Superior temporal gyrus (tissue), 1 donor: ENCODE data around the gene PAK1.

Experiments
- DNase-seq: peaks from one replicate; pipeline ENCODE4 v3.0.0-alpha.2; 2016; ENCODE audit errors: extremely low spot score

Gene PAK1

GRCh38 chr11:77436969-77437368 lies 36.9 kb downstream of the PAK1 start:
- no peak for DNase-seq

DNA sequence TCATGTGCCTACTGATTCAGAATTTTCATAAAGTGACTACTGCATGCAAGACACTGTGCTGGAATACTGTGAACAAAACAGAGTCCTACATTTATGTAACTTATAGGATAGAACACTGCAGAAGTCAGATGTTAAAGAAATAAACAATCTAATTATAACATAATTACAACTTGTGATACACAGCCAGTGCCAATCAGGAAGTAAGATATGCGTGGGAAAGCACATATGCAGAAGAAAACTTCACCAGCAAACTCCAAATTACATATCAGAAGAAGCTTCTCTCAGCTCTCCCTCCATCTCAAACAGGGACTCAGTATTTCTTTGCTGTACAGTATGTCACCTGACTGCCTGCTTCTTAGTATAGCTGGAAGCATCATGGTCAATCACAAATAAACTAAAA lies 37.4 kb downstream of the PAK1 start:
- peak; percentile 60 for DNase-seq

DNA sequence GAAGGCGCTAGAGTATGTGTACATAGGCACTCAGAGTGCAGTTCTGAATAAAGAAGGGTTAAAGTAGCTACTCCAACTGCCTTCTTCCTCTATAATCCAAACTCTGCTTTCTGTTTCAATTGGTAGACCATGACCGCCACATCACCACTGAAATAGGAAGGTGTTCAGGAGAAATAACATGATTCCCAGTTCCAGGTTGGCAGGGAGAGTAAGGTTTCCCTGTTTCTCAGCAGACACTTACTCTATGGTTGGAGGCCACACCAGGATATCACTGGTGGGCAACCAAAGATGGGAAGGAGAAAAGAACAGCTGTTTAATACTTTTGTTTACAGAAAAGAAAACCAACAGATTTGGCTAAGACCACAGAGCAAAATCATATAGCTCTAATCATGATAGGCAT lies 37.9 kb downstream of the PAK1 start:
- DNase-seq: no peak

DNA sequence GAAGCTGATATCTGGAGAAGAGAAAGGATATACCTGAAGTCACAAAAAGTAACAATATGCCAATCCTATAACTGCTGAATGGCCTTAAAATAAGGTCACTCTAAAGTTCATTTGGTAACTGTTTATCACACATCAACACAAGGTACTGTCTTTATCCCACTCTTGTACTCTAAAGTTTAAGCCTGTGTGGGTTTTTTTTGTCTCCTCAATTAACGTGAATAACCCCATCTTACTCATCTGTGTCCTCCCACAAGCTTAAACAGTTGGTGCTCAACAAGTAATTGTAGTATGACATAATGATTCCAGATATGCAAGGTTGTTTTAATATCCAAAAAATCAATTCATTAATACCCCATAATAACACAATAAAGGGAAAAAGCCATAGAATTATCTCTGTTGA lies 42.1 kb downstream of the PAK1 start:
- no peak for DNase-seq

- DNase-seq: no peak
These were observed 45.3 kb downstream of the PAK1 start for GRCh38 chr11:77428598-77428997.

- no peak for DNase-seq
These were observed 48.5 kb downstream of the PAK1 start for GRCh38 chr11:77425346-77425745.

GRCh38 chr11:77424644-77425043 lies 49.2 kb downstream of the PAK1 start:
- no peak for DNase-seq

DNA sequence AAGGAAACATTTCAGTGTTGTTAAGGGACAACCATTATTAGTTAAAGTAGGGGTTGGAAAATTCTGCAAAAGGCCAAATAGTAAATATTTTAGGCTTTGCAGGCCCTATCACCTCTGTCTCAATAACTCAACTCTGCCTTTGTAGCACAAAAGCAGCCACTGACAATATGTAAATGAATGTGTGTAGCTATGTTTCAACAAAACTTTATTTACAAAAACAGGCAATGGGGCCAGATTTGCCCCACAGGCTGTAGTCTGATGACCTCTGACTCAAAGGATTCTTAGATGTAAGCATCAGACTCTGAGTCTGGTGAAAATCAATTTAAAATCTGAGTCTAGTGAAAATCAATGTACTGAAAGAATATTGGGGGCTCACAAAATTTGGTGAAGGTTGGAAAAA lies 50.3 kb downstream of the PAK1 start:
- DNase-seq: no peak

DNA sequence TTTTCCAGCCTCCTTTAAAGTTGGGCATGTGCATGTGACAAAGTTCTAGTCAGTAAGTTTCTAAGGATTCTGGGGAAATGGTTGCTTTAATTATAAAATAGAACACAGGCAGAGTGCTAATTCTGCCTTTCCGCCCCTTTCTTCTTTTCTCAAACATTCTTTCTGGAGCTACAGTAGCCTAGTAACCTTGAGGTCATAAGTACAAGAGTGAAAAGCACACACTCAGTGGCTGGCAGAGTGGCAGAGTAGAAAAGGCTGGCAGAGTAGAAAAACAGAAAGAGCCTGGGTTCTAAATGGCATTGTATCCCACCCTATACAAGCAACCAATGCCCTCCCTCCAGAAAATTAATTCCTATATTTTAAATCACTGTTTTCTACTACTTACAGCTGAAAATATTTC lies 51.2 kb downstream of the PAK1 start:
- DNase-seq: no peak

DNA sequence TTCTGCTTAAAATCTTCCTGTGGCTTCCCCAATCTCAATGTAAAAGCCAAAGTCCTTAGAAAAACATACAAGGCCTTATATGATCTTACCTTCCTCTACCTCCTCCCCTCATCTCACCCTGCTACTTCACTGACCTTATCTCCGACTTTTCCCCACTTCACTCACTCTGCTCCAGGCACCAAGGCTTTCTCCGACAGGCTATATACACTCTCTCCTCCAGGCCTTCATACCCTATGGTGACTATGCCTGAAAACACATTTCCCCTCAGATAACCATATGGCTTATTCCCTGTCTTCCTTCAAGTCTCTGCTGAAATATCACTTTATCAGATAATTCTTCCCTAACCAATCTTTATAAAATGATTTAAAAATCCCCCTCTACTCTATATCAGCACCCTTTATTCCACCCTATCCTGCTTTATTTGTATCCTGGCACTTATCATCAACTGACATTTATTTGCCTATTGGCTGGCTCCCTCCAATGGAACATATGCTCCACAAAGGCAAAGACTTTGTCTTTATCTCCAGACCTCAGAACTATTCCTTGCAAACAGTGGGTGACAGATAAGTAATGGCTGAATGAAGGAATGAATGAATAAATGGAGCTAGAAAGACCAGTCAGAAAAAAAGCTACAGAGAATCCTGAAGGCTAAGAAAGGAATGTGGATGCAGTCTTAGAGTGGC lies 52.7 kb downstream of the PAK1 start:
- no peak for DNase-seq

- no peak for DNase-seq
These were observed 54.8 kb downstream of the PAK1 start for GRCh38 chr11:77418971-77419597.

DNA sequence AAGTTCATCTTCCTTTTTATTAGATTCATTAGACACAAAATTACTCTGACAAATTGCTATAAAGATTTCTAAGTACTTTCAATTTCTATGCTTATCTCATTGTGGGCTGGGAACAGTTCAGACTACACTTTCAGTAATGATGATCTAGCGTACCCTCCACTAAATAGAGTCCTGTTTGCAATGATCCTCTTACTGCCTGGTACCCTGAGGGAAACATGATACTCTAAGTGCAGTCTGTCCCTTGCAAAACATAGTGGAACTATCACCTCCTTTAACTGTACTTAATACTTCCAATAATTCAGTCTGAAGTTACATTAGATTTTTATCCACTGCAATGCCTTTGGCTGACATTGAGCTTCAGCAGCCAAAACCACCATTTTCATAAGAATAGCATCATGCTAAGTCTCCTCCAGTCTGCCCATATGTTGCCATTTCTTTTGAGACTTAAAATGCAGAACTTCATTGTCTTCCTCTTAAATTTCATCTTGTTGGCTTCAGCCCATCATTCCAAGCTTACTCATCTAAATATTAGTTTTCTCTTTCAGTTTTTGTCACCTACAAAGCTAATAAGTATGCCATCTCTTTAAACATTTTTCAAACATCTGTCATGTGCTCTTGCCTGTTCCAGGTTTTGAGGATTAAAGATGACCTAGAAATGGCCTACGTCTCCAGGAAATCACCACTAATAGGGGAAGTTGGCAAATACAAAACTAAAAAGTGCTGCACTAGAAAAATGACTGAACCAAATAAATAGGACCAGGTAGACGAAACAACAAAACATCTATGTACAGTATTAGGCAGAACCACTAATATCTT lies 55.5 kb downstream of the PAK1 start:
- no peak for DNase-seq

DNA sequence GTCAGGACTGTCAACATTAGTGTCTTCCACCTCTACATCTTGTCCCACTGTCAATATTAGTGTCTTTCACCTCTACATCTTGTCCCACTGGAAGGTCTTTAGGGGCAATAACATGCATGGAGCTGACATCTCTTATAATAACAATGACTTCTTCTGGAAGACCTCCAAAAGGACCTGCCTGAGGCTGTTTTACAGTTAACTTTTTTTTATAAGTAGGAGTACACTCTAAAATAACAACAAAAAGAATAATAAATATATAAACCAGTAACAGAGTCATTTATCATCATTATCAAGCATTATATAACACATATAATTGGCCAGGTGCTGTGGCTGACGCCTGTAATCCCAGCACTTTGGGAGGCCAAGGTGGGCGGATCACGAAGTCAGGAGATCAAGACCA lies 57.5 kb downstream of the PAK1 start:
- no peak for DNase-seq

DNA sequence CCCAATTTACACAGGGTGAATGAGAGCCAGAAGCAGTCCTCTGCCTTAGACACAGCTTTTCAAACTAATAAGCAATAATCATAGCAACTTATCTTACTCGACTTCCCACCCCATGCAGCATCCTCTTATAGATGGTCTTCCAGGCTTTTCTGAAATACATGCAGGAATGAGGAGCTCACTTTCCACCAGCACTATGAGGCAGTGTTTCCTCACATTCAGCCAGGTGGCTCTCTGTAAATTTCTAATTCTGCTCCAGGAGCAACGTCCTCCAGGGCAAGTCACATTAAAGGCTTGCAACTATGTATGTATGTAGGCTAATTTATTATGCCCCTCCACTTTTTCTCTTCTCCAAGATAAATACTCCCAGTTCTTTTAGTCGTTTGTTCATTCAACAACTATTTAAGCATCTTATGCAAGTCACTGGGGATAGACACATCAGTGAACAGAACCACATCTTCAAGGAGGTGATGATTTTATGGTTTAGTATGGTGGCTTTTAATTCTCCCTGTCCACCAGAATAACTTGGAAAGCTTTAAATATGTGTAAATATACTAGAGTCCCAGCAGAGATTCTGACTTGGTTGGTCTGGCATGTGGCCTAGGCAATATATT lies 59.9 kb downstream of the PAK1 start:
- no peak for DNase-seq

GRCh38 chr11:77412814-77413213 lies 61.1 kb downstream of the PAK1 start:
- no peak for DNase-seq

DNA sequence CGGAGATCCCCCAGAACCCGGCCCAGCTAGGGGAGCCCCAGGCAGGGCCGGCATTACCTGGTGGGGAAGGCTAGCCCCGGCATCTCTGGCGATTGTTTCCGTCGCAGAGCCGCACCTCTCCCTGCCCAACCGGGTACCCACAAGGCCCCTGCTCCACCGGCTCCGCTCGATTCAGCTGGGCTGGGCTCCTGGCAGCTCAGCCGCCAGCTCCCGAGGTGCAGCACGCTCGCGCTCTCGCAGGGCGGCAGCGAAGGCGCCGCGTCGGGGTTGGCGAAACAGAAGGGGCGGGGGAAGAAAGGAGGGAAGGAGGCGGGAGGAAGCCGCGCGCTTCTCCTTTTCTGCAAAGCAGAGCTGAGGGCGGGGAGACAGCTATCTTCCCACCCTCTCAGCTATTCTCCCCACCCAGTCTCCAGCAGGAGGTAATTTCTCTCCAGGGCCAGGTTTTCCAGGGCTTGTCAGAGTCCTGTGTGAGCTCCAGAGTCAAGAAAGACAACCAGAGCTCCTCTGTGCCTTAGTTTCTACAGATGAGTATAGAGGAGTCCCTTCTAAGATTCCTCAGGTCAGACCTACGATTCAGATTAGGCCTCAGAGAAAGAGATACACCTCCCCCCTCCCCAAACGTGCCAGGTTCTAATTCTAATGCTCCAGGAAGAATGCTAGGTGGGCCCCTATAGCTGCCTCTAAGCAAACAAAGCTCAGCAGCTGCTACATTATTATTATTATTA lies 62.0 kb downstream of the PAK1 start:
- peak; percentile 70 for DNase-seq

DNA sequence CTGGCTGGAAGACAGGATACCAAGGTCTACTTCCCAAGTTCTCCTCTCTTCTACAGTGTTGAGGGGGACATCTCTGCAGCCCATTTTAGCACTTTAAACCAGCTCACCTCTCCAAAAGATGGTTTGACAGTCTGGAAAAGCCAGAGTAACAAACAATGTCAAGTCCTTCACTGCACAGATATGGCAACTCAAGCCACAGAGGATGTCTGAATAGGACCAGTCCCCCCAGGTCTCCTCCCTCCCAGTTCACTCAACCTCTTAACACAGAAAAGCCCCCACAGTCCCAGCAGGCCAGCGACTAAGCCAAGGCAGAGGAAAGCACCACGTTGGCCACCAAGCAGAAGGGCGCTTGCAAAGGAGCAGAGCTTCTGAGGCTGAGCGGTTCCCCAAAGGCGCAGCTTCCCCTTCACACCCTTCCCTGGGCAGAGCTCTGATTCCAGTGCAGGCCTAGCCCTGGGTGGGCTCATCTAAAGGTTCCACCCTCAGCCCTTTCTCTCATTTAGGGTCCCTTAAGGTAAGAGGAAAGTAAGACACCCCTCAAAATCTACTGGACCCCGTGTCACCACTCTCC lies 62.7 kb downstream of the PAK1 start:
- DNase-seq: no peak

DNA sequence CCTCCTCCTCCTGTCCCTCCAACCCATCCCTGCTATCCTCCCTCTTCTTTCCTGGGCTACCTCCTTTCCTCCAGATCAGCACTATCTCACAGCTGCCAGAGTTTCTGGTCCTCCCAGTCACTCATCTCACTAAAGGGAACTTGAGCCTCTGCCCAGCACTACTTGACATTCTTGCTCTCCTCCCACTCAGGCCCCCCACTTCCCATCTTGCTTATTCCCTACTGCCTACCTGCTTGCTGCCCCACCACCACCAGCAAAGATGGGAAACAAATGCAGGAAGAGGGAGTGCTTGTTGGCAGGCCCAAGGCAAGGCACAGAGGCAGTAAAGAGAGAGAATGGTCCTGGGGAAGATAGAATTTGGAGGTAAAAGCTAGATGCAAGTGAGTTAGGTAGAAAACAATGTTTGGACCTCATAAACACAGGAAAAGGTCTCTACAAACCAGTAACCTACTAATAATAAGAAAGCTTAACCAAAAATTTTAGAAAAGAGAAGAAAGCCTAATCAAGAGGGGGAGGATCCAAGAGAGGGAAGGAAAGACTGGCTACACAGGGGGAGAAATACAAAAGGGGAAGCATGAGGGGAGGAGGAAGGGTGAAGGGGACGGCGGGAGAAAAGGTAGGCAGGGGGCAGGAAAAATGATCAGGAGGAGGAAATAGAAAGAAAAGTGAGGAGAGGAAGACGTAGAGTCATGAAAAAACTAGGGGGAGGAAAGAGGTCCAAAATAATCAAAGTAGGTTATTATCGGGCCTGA lies 63.6 kb downstream of the PAK1 start:
- no peak for DNase-seq

GRCh38 chr11:77409046-77409445 lies 64.8 kb downstream of the PAK1 start:
- no peak for DNase-seq

DNA sequence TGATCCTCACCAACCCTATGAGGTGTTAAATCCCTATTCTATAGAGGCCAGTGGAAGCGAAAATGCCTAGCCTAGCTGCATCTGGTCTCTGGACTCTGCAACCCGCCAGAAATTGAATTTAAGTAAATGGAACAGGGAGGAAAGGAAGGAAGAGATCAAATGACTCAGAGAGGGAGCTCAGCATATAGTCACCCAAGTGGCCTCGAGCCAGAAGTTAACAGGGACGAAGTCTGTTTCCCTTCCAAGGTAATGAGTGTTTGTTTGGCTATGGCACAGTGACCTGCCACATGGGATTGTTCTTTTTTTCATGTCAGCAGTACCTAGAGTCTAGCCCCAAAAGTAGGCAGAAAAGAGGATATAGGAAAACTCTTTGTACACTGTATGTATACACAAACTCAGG lies 66.3 kb downstream of the PAK1 start:
- DNase-seq: no peak

GRCh38 chr11:77406396-77406795 lies 67.5 kb downstream of the PAK1 start:
- DNase-seq: no peak
